Measurements from ENCODE around the gene NTNG2.

NTNG2 gene

DNA sequence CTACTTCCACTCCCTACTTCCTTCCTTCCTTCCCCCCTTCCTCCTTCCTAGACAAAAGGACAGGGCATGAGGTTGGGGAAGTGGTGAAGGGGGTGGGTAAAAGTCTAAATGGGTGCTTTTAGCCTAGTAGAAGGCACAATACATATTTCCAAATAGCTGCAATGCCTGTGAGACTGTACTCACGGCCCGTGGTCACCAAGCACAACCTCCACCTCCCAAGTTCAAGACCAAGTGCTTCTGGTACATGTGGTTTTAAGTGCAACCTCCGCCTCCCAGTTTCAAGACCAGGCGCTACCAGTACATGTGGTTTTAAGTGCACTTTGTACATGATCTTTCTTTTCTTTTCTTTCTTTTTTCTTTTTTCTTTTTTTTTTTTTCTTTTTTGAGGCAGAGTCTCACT lies 14.5 kb upstream of the NTNG2 start:
- DNase-seq = no peak

DNA sequence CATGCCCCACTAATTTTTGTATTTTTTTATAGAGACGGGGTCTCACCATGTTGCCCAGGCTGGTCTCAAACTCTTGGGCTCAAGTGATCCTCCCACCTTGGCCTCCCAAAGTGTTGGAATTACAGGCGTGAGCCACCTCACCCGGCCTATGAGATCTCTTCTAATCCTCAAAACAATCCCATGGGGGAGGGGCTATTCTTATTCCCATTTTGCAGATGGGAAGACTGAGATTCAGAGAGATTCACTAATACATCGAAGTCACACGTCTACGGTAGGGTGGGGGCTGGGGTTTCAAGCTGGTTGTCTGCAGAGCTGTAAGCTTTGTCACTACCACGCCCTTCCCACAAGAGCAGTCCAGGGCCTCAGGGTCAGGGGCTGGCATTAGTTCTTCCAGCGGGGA lies 14.0 kb upstream of the NTNG2 start:
- DNase-seq = no peak

DNA sequence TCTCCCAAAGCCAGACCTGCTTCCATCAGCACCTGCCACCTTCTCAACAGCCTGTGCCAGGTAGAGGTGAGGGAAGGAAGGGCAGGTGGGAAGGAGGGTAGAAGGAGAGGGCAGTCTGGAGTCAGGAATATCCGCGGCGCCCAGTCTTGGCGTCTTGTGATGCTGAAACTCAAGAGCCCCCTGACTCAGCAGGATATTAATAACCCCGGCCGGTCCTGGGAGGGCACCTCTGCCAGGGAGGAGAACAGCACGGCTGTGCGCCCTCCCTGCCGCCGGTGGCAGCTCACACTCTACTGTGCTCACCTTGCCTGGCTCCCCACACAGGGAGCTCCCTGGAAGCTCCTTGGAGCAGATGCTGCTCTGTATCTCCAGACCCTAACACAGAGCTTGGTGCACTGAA lies 11.6 kb upstream of the NTNG2 start:
- no peak for DNase-seq

DNA sequence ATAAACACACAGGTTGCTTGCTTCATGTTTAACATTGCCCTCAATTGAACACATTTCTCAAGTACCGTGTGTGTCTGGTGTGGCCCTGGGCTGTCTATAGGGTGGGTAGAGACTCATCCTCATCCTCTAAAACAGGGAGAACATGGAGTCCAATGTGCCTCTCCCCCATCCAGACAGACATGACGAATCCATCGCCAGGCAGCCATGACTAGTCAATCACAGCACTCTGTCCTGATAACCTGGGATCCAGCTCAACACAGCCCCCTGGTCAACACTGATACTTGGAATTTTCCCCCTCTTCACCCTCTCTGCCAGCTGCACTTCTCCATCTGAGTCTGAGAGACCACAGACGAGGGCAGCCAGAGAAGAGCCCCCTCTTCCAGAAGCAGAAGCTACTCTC lies 10.7 kb upstream of the NTNG2 start:
- DNase-seq = no peak

DNA sequence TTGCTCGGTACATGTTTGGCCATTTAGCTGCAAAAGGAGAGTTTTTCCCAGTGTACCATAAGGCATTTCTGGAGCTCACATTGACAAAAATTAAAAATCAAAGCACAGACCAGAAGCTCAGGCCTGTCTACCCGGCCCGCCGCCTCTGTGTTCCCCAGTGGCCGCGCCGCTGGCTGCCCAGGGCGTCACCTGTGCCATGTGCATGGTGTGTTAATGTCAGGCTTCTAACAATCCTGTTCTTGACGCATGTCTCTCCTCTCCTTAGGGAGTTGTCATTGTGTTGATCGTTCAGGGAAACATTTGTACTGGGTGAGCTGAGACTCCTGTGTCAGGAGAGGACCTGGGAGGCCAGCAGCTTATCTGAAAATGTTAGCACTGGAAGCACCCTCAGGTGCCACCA lies 9.6 kb upstream of the NTNG2 start:
- no peak for DNase-seq

DNA sequence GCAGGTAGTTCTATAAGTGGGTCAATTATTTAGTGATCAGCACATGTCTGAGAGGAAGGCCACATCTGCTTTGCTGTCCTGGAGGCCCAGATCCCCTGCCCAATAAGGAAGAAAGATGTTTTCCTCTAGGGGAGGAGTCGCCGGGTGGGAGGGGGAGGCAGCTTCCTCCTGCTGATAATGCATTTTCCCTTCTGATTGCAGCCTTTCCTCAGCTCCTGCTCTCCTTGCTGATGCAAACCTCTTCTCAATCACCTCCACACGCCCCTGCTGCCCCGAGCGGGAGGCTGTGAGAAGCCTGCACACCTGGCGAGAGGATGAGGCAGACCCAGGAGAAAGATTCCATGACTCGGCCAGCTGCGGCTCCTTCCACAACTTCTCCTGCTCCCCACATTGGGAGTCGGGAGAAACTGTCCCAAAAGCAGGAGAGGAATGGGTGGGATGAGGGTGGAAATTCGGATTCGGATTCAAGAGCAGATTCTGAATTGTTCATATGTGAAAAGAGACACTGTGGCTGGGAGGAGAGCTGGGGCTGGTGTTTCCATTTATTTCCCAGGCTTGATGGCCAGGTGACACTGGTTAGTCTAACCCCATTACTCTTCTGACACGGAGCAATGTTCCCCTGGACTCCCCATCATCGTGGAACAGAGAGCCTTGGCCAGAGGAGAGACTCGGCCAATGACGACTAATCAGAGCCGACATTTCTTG lies 6.8 kb upstream of the NTNG2 start:
- no peak for DNase-seq

DNA sequence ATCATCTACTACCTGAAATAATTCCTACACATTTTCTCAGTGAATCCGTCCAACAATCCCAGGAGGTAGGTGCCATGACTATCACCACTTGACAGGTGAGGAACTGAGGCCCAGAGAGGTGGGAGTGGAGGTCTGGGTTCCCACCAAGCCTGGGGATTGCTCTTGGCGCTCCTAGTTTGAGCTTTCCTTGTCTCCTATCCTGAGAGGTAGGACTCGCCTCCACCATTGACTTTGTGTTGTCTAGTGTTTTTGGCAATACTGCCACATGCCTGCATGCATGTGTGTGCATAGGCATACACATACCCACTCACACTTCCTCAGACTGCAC lies 6.3 kb upstream of the NTNG2 start:
- DNase-seq = no peak

DNA sequence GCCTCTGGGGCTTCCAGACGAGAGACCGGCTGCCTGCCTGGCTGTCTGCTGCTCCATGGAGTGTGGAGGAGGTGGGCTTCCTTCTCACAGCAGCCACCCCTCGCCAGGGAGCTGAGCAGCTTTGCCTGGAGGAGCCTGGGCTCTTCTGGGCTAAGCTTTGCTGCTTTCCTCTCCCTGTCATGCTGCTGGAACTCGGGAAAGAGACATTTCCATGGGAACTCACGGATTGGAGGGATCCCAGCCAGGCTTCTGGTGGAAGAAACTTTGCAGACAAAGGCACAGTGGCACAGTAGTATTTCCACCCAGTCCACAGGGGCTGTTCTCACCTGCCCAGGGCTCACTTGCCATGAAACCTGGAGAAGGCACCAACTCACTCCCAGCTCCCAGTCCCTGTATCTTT lies 5.6 kb upstream of the NTNG2 start:
- no peak for DNase-seq

DNA sequence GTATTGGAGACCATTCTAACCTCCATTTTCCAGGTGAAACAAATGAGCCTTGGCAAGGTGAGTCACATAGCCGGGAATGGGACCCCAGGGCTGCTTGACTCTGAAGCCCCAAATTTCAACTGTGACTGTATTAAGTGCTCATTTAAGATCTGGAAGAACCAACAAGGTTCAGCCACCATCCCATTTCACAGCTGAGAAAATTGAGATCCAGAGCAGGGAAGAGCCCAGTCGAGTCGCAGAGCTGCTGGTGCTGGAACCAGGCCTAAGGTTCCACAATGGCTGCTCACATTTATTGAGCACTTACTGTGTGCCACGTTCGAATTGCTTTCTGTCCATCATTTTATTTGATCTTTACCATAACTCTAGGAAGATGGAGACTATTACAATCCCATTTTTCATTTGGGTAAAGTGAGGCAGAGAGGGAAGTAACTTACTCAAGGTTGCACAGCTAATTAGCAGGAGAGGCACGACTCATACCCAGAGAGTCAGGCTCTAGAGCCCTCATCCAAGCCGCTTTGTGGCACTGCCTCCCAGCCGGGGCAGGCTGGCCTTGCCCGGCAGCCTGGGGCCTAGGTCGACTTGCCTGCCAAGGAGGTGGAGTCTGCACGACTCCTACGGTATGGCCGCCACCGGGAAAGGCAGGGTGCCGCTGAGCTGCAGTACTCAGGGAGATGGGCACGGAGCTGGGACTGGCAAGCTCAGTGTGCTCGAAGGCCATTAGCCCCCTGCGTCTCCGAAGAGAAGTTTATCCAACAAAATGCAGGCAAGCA lies 4.3 kb upstream of the NTNG2 start:
- DNase-seq = no peak

DNA sequence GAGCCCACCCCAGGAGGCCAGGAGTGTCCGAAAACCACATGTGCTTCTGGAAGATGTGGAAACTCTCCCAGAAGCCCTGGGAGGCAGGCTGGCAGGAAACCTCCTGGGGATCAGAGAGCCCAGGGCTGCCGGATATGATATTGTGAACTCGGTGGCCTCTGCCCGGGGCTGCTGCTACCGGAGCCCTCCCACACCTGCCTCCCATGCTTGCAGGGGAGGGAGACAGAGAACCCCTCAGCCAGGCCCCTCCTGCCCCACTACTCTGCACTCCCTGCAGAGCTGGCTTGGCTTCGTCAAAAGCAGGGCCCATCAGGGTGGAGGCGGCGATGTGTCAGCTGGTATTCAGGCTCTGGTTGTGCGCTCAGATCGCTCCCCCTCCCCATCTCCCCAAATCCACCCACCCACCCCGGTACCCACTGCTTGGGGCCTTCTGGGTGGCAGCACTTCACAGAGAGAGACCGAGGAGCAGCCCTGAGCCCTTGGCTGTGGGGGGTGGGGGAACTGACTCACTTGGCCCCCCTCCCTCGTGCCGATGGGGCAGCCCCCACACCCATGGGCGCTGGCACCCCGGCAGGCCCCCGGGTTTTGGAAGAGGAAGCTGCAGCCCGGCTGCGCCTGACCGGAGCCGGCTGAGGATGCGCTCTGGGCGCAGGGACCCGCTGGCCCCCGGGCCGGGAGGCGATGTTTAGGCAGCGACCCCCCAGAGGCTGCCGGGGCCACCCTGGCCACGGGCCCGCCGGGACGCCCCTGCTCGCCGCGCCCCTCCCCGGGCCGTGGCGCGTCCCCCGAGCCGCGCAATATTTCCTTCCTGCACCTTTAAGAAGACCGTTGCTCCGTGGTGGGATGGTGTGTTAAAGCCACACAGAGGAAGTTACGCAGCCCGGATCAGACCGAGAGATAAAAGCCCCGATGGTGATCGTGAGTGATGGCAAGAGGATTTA lies 786 bp upstream of the NTNG2 start:
- DNase-seq = peak; percentile 50 to 59

DNA sequence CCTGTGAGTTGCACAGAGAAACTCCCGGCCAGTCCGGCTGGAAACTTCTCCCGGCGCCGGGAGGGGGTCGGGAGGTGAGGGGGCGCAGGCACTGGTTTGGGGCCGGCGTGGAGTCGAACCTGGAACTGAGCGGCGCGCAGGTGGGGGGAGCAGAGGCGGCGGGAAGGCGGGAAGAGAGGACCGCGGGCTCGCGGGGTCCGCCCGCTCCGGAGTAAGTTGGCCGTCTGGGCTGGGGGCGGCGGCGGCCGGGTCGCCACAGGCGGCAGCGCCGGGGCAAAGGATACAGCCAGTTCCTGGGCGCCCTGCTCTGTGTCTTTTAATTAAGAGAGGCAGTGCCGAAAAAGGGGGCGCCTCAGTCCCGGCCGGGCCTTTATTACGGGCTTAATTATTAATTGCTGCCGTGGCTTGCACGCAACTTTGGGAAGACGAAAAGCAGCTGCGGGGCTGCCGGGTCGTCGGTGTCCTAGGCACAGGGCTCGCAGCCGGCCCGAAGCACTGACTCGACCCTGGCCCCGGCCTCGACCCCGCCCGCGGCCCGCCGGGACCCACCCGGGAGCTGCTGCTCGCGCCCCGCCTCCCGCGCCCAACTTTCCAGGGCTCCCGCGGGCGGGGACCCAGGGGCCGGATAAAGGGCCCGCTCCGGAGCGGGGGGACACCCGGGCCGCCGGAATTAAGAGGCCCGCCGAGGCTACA lies 1.1 kb downstream of the NTNG2 start:
- DNase-seq = peak; percentile 17 to 22

DNA sequence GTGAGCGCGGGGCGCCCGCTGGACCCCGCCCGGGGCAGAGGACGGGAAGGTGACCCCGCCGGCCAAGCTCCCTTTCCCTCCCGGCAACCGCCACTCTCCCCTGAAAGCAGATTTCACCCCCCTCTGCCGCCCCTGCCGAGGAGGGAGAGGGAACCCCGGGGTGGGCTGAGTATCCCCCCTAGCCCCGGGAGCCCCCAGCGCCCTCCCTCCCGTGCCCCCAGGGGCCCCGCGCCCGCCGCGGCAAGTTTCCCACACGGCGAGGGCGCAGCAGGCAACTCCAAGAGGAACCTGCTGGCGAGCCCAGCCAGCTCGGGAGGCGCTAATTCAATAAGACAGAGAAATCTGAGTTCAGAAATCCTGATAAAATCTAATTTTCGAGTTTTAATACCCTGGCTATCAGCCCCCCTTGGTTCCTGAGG lies 1.6 kb downstream of the NTNG2 start:
- no peak for DNase-seq

DNA sequence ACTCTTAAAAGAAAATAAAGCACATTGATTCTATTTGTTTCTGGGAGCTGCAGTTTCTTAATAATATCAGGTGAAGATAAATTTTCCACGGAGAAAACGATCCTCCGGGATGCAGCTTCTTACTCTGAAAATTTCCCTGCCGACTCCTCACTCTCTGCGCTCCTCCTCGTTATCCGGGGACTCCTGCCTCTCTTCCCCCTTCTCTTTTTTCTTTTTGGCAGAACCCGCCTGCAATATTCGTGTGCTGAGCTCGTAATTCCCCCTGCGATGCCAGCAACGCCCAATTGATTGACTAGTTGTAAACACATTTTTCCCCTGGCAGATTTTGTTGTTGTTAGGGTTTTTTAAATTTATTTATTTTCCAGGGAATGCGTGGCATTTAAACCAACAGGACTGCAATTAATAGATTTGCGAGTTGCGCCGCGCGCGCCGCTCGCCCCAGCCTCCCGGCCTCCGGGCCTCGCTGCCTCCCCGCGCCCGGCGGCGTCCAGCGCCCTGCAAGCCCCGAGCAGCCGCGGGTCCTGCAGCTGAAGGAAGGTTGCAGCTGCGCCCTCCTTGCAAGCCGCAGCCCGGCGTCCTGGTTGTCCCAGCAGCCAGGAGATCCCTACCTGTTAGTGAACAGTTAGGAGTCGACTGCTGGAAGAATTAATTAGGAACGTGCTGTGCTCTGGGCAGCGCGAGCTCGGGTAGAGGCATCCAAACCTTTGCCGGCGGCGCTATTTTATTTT lies 2.2 kb downstream of the NTNG2 start:
- DNase-seq = no peak

DNA sequence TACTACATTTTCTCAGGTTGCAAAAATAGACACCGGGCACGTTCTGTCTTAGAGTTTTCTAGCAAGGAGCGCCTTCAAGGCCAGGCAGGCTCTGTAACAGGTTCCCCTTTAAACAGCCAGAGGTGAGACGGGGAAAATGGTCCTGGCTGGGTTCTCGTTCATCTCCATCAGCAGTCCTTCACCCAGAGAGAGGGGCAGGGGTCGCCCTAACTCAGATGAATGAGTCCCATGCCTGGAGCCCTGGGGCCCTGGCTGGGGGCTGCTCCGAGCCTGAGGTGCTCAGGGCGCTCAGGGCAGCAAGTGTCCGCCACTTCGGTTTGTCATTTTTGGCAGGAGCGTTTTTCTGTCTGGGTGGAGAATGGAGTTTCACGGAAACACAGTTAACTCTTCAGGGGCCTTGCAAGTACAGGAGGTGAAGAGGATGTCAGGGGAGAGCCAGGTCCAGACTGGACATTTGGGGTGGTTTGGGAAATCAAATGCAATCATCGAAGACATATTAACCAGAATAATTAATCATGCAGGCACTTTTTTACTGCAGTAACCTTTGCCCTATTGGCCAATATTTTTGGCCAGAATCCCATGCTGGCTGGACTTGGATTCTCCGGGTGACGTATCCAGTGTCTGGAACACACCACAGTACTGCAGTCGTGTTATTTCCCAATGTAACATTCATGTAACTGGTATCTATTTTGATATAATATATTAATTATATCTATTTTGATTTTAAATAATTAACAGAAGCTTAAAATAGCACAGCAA lies 2.9 kb downstream of the NTNG2 start:
- DNase-seq = no peak

DNA sequence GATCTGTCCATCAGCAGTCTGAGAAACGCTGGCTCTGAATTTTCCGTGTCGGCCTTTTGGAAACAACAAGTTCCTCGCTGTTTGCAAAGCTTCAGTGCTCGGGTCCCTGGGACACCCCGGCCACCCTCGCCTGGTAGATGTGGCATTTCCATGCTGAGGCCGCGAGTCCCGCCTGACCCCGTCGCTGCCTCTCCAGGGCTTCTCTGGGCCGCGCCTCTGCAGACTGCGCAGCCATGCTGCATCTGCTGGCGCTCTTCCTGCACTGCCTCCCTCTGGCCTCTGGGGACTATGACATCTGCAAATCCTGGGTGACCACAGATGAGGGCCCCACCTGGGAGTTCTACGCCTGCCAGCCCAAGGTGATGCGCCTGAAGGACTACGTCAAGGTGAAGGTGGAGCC lies 4.7 kb downstream of the NTNG2 start:
- peak in 1 of 2 donors; percentile 26 for DNase-seq

DNA sequence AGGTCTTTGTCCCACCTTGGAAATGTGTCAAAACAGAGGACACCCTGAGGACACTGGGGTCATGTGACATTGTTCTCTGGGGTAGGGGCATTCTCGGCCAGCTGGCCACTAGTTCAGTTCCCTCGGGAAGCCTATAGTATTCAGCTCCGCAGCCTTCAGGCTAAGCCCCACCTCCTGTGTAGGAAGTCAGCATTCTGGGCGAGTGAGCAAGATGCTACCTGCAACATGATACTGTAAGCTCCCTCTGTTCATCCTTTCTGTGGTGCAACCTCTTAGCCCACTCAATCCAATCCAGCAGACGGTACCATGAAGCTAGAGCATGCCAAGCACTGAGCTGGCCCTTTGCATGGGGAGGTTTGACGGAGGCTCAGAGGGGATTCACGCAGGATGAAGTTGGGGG lies 5.3 kb downstream of the NTNG2 start:
- DNase-seq = no peak

DNA sequence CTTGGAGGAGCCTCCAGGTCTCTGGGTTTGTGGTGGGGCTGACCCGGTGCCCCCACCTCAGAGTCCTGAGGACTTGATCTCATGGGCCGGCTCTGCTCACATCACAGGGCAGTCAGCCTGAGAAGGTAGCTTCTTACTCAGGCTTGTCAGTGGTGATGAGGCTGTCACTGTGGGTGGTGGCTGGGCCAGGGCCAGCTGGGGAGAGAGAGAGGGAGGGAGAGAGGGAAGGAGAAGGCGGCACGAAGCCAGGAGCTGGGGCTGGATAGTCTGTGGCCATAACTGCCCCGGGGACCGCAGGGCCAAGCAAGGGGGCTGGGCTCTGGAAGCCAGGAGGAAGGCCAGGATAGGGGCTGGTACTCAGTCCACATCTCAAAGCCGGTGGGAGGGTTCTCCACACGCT lies 6.5 kb downstream of the NTNG2 start:
- DNase-seq = no peak

DNA sequence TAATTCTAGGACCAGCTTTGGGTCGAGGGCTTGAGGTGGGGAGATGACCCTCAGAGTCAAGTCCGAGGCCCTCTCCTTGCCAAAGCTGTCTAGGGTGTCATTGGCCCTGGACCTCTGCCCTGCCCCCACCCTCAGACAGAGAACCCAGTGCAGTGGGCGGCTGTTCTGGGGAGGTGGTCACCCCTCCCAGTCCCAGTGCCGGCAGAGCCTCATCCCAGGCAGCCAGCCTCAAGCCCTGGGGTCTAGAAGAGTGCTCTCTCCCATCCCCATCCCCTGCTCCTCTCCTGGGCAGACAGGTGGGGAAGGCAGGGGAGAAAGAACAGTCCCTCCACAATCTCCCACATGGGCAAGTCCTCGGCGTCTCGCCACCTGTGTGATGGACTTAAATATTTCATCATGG lies 7.0 kb downstream of the NTNG2 start:
- DNase-seq = no peak

DNA sequence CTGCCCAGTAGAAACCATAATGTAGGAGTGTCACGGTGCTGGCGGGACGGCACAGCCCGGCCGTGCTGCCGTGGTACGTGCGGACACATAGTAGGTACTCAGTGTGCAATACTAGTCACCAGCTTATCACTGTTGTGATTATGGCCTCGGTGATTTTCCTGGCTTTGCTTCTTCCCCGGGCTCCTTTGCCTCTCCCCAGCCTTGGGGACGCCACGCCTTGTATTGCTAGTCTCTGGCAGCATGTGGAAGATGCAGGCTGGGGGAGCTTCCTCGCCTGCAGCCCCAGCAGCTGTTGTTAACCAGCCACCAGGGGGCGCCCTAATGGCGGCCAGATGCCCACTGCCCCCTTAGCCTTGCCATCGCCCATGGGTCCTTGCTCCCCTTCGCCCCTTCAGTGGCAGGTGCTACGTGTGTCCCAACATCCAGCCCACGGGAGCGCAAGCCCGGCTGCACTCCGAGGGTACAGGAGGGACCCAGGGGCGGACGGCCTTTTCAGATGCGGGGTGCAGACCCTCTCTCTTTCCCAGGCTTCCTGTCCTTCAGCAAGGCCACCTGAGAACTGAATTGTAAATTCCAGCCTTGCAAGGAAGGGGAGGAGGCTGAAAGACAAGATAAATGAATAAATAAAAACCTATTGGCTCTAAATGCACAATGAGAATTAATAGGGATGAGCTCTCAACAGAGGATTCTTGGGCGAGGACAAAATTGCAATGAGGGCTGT lies 8.0 kb downstream of the NTNG2 start:
- peak; percentile 68 to 74 for DNase-seq

DNA sequence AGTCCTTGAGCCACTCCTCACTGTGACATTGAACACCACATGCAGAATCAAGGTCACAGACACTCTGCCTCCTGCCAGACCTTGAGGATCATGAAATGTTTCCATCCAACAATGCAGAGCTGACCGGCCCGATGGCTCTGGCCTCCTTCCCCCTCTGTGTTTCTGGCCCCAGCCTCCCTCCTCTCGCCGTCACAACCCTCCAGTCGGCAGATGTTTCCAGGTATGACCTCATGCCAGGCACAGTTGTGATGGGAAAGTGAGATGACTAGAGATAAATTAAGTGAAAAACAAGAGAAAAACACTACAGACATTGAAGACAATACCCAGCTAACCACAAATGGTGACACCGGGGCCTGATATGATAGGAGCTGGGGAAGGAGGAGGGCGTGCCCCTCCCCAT lies 9.8 kb downstream of the NTNG2 start:
- no peak for DNase-seq

DNA sequence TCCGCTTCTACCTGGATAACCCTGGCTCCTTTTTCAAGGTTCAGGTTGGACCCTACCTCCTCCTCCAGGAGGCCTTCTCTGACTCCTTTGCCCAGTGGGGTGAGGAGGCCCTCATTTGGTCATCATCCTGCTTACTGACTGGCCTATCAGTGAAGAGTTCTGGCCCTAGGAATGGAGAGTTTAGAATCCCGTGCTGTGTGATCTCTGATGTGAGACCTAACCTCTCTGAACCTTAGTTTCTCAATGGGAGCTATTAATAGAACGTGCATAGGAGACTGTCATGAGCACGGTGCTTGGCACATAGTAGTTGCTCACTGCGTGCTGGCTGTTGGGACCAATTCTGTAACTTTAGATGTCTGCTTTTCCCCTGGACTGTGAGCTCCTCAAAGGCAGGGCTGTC lies 10.3 kb downstream of the NTNG2 start:
- DNase-seq = no peak

Data from stimulated activated CD4-positive, alpha-beta T cell treated with anti-CD3 and anti-CD28 coated beads, Interleukin-2, amount 100 ng/mL, for 24 hours (primary cell).